Lower leg skin (tissue), 4 donors: Measurements from ENCODE around the gene BIN2. TPM values are rescaled to one million over a fixed set of nuclear protein-coding genes. Genes with fewer than 3 reads are reported as not detected.
"Not testable (repeated sequence)": the region's sequence is repeated elsewhere in the genome, so short reads cannot be mapped to it uniquely, and the experiment has no call there.

Source experiments
- DNase-seq, 2 donors: peaks; one replicate each; pipeline ENCODE4 v3.0.0-alpha.2; 2019; ENCODE audit warnings: low spot score in 2 of 2
- H3K4me3 ChIP-seq: fragments of 200-600 bp; sonication (generic); 2 replicates; pipeline ENCODE4 v1.5.1; 2017; ENCODE audit warnings: mild to moderate bottlenecking, low read depth; ENCODE audit not compliant: poor library complexity, severe bottlenecking
- CTCF ChIP-seq, 3 donors: fragments of 450-650 bp; IDR thresholded peaks; one replicate each; pipeline ENCODE4 v1.5.1; 2016; ENCODE audit warnings: antibody characterized with exemption in 3 of 3, mild to moderate bottlenecking in 3 of 3, moderate library complexity in 2 of 3
- POLR2A ChIP-seq, 2 donors: fragments of 450-650 bp; IDR thresholded peaks; one replicate each; pipeline ENCODE4 v1.6.1; 2016 to 2017; ENCODE audit warnings: antibody characterized with exemption in 2 of 2, mild to moderate bottlenecking in 1 of 2, moderate library complexity in 1 of 2
- WGBS, 2 donors: methylation state at CpG; one replicate each; pipeline ENCODE4 v1.1.5; 2018; 5-methylcytosine and 5-hydroxymethylcytosine counted together
- intact Hi-C: fragments of 100-400 bp; cut with DNase I; formaldehyde crosslinking; loops from one replicate; pipeline ENCODE4 v1.15.0; 2023; ENCODE audit warnings: low total_unique reads
- total RNA-seq, 4 donors: library from RNA; depleted of rRNA; stranded (reverse); fragments of >200 nt; gene quantifications; one replicate each; pipeline ENCODE4 v1.1.0, GENCODE V29; 2016

The BIN2 gene
- total RNA-seq, 4 donors from 2014 or later = 0.38 to 2.4 (median 0.94) TPM

- 66 to 75% methylated on average over 5 of the region's 5 CpGs for WGBS, 2 donors
- intact Hi-C loops = no loop called here
- H3K4me3 ChIP-seq = no peak overlapping the region
- TF ChIP-seq POLR2A (IDR thresholded peaks at IDR 0.05) = no peak
- no peak for TF ChIP-seq CTCF (IDR thresholded peaks at IDR 0.05)
- DNase-seq = no peak
Observed at GRCh38 chr12:51295651-51296050, 28.3 kb downstream of the BIN2 start.

GRCh38 chr12:51294097-51294496 lies 29.9 kb downstream of the BIN2 start:
- H3K4me3 ChIP-seq, DNase-seq, intact Hi-C loops: not testable (repeated sequence)
- 83 to 84% methylated on average over 10 of the region's 10 CpGs for WGBS, 2 donors

- no peak for TF ChIP-seq POLR2A (IDR thresholded peaks at IDR 0.05)
- TF ChIP-seq CTCF (IDR thresholded peaks at IDR 0.05) = no peak
- DNase-seq = no peak
Observed at GRCh38 chr12:51293696-51294095, 30.3 kb downstream of the BIN2 start.

DNA sequence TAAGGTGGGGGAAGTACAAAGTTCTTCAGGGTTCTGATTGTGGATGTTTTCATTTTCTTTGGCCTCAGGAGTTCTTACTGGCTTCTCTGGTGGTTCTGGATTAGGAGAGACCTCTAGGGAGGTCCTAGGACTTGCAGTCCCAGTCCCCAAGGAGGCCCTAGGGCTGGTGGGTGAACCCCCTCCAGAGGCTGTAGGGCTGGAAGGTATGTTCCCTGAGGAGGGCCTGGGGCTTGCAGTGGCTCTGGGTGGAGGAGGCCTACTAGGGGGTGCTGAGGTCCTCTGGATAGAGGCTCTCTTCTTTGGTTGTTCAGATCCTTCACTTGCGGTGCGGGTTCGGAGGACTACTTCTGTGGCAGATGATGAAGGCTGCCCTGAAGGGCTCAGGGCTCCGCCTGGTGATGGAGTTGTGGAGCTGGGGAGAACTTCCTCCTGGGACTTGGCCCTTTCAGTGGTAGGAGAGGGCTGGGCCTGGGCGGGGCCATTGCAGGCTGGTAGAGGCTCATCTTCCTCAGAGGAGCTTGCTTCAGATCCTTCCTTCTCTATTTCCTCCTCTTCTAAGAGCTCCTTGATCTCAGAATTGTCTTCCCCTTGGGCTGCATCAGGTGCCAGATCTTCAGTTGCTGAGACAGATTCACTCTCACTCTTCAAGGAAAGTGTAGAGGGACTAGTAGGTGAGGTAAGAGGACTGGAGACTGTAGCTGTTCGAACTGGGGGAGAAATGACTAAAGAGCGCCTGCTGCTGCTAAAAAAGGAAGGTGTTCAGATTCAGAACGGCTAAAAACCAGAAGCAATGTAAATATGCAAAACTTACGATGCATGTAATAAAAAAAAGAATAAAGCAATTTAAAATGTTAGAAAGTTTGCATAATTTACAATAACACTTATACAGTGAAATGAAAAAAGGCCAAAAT lies 32.1 kb downstream of the BIN2 start:
- WGBS, 2 donors = 83 to 88% methylated on average over 7 to 9 of the region's 9 CpGs
- DNase-seq = peak; percentile 15 to 89
- intact Hi-C loops, H3K4me3 ChIP-seq: not testable (repeated sequence)

More at GRCh38 chr12:51293696-51294095, 30.3 kb downstream of the BIN2 start:
- intact Hi-C loops = no loop called here
- no peak overlapping the region for H3K4me3 ChIP-seq

GRCh38 chr12:51285843-51286242 lies 38.1 kb downstream of the BIN2 start:
- intact Hi-C loops = no loop called here
- DNase-seq = no peak
- WGBS, 2 donors = 77 to 83% methylated on average over 1 of the region's 1 CpG
- H3K4me3 ChIP-seq = no peak overlapping the region
- TF ChIP-seq POLR2A (IDR thresholded peaks at IDR 0.05) (no peak), CTCF (IDR thresholded peaks at IDR 0.05) (no peak)

- H3K4me3 ChIP-seq = no peak overlapping the region
- WGBS, 2 donors = 91 to 94% methylated on average over 4 of the region's 4 CpGs
- TF ChIP-seq POLR2A (IDR thresholded peaks at IDR 0.05) (no peak), CTCF (IDR thresholded peaks at IDR 0.05) (no peak)
- DNase-seq = no peak
- intact Hi-C loops = no loop called here
Observed at GRCh38 chr12:51281202-51281924, 42.6 kb downstream of the BIN2 start.
